ENCODE measurements around the gene RCOR2. TPM values are rescaled to one million over a fixed set of nuclear protein-coding genes. Genes with fewer than 3 reads are reported as not detected.

RCOR2 gene
- total and polyA plus RNA-seq, 4 donors, result 3.0 to 23.9 (median 16.3) TPM

GRCh38 chr11:63944987-63945386 lies 28.0 kb upstream of the RCOR2 start:
- H3K4me3 ChIP-seq (ENCODE audit: low read depth, low read length), result no peak overlapping the region
- 51% methylated on average over 8 of the region's 8 CpGs for WGBS (ENCODE audit: insufficient coverage)
- H3K27ac ChIP-seq (ENCODE audit: low read depth, low read length), result peak overlapping the region; percentile 33
- H3K4me1 ChIP-seq (ENCODE audit: control insufficient read depth, insufficient read depth, low read length), result peaks cover 33% of the 10 kb centered on the region
- DNase-seq (ENCODE audit: low read depth in 4 of 6, low spot score in 6 of 6), result peak in 1 of 6 donors; percentile 43
- H3K27me3 ChIP-seq (ENCODE audit: control insufficient read depth, insufficient read depth, low read length), result no peaks in the 10 kb centered on the region
- peaks cover 32% of the 10 kb centered on the region for H3K36me3 ChIP-seq (ENCODE audit: control insufficient read depth, insufficient read depth, low read length)
- no peaks in the 10 kb centered on the region for H3K9me3 ChIP-seq (ENCODE audit: control insufficient read depth, insufficient read depth, low read length)

DNA sequence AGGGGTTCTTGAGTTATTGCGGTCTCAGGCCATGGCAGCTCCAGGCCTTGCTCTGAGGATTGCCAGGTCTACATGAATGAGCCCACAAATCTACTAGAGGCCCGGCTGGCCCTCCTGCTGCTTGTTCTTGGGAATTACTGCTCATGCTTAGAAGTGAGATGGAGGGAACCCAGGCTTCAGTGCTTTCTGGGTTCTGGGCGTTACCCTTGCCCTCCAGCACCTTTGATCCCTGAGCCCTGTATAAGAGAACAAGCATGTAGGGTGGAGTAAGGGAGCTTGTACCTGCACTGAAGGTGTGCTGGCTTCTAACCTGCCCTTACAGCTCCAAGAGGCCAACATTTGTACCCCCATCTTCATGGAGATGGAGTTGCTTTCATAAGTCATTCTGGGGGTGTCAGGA lies 25.8 kb upstream of the RCOR2 start:
- H3K9me3 ChIP-seq (ENCODE audit: control insufficient read depth, insufficient read depth, low read length), result no peaks in the 10 kb centered on the region
- H3K27me3 ChIP-seq (ENCODE audit: control insufficient read depth, insufficient read depth, low read length), result no peaks in the 10 kb centered on the region
- 61% methylated on average over 2 of the region's 3 CpGs for WGBS (ENCODE audit: insufficient coverage)
- peaks cover 26% of the 10 kb centered on the region for H3K36me3 ChIP-seq (ENCODE audit: control insufficient read depth, insufficient read depth, low read length)
- peaks cover 48% of the 10 kb centered on the region for H3K4me1 ChIP-seq (ENCODE audit: control insufficient read depth, insufficient read depth, low read length)
- H3K4me3 ChIP-seq (ENCODE audit: low read depth, low read length), result no peak overlapping the region
- DNase-seq (ENCODE audit: low read depth in 4 of 6, low spot score in 6 of 6), result no peak
- no peak overlapping the region for H3K27ac ChIP-seq (ENCODE audit: low read depth, low read length)

DNA sequence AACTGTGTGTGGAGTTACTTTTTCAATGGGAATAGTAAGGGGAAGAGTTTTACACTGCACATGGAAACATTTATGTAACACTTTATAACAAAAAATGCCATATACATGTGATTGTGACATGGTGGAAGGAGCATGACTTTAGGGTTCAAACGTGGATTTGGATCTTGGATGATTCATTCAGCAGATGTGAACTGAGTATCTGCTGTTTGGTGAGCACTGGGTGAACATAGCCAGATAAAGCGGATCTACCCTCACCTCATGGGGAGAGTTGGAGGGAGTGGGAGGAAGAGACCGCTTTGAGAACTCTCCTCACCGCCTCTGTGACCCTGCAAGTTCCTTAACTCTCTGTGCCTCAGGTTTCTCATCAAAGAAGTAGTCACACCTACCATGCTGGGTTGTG lies 24.9 kb upstream of the RCOR2 start:
- H3K9me3 ChIP-seq (ENCODE audit: control insufficient read depth, insufficient read depth, low read length), result no peaks in the 10 kb centered on the region
- peaks cover 48% of the 10 kb centered on the region for H3K4me1 ChIP-seq (ENCODE audit: control insufficient read depth, insufficient read depth, low read length)
- H3K4me3 ChIP-seq (ENCODE audit: low read depth, low read length), result no peak overlapping the region
- H3K36me3 ChIP-seq (ENCODE audit: control insufficient read depth, insufficient read depth, low read length), result peaks cover 19% of the 10 kb centered on the region
- H3K27ac ChIP-seq (ENCODE audit: low read depth, low read length), result no peak overlapping the region
- no peaks in the 10 kb centered on the region for H3K27me3 ChIP-seq (ENCODE audit: control insufficient read depth, insufficient read depth, low read length)
- DNase-seq (ENCODE audit: low read depth in 4 of 6, low spot score in 6 of 6), result no peak
- WGBS (ENCODE audit: insufficient coverage), result no CpG with 5 or more reads among the region's 4 CpGs

GRCh38 chr11:63940786-63941185 lies 23.8 kb upstream of the RCOR2 start:
- H3K27ac ChIP-seq (ENCODE audit: low read depth, low read length), result no peak overlapping the region
- 70% methylated on average over 2 of the region's 6 CpGs for WGBS (ENCODE audit: insufficient coverage)
- H3K4me1 ChIP-seq (ENCODE audit: control insufficient read depth, insufficient read depth, low read length), result peaks cover 45% of the 10 kb centered on the region
- no peaks in the 10 kb centered on the region for H3K9me3 ChIP-seq (ENCODE audit: control insufficient read depth, insufficient read depth, low read length)
- H3K27me3 ChIP-seq (ENCODE audit: control insufficient read depth, insufficient read depth, low read length), result no peaks in the 10 kb centered on the region
- H3K4me3 ChIP-seq (ENCODE audit: low read depth, low read length), result no peak overlapping the region
- peaks cover 9% of the 10 kb centered on the region for H3K36me3 ChIP-seq (ENCODE audit: control insufficient read depth, insufficient read depth, low read length)
- DNase-seq (ENCODE audit: low read depth in 4 of 6, low spot score in 6 of 6), result no peak

DNA sequence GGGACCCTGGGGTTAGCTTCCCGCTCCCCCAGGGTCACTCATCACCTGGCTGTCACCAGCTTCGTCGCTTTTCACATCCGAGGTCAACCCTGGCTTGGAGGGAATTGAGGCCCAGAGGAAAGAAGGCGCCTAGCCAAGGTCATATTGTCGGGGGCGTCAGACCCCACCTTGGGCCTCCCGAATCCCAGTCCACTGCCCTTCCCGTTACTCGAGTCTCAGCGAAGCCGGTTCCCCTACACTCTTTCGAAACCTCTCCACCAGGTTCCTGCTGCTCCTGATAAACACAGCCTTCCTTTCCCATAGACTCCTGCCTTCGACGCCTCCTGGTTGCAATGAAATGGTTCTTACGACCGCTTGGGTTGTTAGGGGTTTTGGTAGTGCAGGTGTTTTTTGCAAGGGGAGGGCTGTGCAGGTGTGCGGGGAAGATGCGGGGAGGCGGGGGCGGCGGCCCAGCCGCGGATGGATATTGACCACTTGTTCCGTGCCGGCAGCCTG lies 22.5 kb upstream of the RCOR2 start:
- H3K4me3 ChIP-seq (ENCODE audit: low read depth, low read length), result peak overlapping the region; percentile 74
- peaks cover 31% of the 10 kb centered on the region for H3K4me1 ChIP-seq (ENCODE audit: control insufficient read depth, insufficient read depth, low read length)
- 0% methylated on average over 13 of the region's 26 CpGs for WGBS (ENCODE audit: insufficient coverage)
- H3K27me3 ChIP-seq (ENCODE audit: control insufficient read depth, insufficient read depth, low read length), result no peaks in the 10 kb centered on the region
- peaks cover 5% of the 10 kb centered on the region for H3K36me3 ChIP-seq (ENCODE audit: control insufficient read depth, insufficient read depth, low read length)
- no peaks in the 10 kb centered on the region for H3K9me3 ChIP-seq (ENCODE audit: control insufficient read depth, insufficient read depth, low read length)
- peak overlapping the region; percentile 78 for H3K27ac ChIP-seq (ENCODE audit: low read depth, low read length)
- peak in 2 of 6 donors; percentile 44 to 48 for DNase-seq (ENCODE audit: low read depth in 4 of 6, low spot score in 6 of 6)

- peak within 1 kb of the TSS; percentile 78 for H3K27ac ChIP-seq (ENCODE audit: low read depth, low read length)
Observed at GRCh38 chr11:63938479-63939396, 21.8 kb upstream of the RCOR2 start, which contains the start of gene NAA40. TSS of gene NAA40 (plus strand) at chr11:63939002. CDS start at chr11:63939097, 95 bp downstream.

DNA sequence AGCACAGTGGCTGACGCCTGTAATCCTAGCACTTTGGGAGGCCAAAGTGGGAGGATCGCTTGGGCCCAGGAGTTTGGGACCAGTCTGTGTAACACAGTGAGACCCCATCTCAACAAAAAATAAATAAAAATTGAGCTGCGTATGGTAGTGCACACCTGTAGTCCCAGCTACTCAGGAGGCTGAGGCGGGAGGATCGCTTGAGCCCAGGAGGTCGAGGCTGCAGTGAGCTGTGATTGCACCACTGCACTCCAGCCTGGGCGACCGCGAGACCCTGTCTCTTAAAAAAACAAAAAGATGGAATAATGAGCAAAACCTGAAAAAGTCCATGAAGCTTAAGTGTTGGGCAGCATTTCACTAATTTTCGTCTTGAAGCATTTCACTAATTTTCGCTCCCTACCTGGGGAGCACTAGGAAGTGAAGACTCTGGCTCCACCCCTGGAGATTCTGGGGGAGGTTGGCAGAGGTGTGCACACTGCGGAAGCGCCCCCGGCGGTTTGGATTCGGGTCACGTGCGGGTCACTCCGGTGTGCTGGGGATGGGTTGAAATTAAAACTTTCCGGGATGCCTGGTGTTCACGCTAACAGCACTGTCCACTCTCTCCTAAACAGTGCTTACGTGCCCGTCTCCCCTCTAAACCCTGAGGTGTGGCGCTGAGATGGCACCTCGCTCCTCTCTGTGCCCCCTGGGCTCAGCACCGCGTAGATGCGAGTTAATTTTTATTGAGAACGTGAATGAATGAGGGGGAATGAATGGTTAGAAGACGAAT lies 20.9 kb upstream of the RCOR2 start:
- Histone ChIP-seq H3K27me3 (ENCODE audit: control insufficient read depth, insufficient read depth, low read length) (no peaks in the 10 kb centered on the region), H3K9me3 (ENCODE audit: control insufficient read depth, insufficient read depth, low read length) (no peaks in the 10 kb centered on the region), H3K4me3 (ENCODE audit: low read depth, low read length) (peak overlapping the region; percentile 74), H3K4me1 (ENCODE audit: control insufficient read depth, insufficient read depth, low read length) (peaks cover 27% of the 10 kb centered on the region), H3K36me3 (ENCODE audit: control insufficient read depth, insufficient read depth, low read length) (peaks cover 5% of the 10 kb centered on the region), H3K27ac (ENCODE audit: low read depth, low read length) (peak overlapping the region; percentile 70)
- no peak for DNase-seq (ENCODE audit: low read depth in 4 of 6, low spot score in 6 of 6)
- 41% methylated on average over 20 of the region's 30 CpGs for WGBS (ENCODE audit: insufficient coverage)

More at GRCh38 chr11:63938479-63939396, 21.8 kb upstream of the RCOR2 start, which contains the start of gene NAA40:
- Histone ChIP-seq H3K4me3 (ENCODE audit: low read depth, low read length) (peak within 1 kb of the TSS; percentile 74), H3K36me3 (ENCODE audit: control insufficient read depth, insufficient read depth, low read length) (peaks cover 5% of the 10 kb centered on the region), H3K4me1 (ENCODE audit: control insufficient read depth, insufficient read depth, low read length) (peaks cover 27% of the 10 kb centered on the region), H3K9me3 (ENCODE audit: control insufficient read depth, insufficient read depth, low read length) (no peaks in the 10 kb centered on the region), H3K27me3 (ENCODE audit: control insufficient read depth, insufficient read depth, low read length) (no peaks in the 10 kb centered on the region)
- WGBS (ENCODE audit: insufficient coverage), result under 1% methylated on average over 63 of the region's 92 CpGs
- DNase-seq (ENCODE audit: low read depth in 4 of 6, low spot score in 6 of 6), result peak in 5 of 6 donors; percentile 85 to 98 (median 89)

DNA sequence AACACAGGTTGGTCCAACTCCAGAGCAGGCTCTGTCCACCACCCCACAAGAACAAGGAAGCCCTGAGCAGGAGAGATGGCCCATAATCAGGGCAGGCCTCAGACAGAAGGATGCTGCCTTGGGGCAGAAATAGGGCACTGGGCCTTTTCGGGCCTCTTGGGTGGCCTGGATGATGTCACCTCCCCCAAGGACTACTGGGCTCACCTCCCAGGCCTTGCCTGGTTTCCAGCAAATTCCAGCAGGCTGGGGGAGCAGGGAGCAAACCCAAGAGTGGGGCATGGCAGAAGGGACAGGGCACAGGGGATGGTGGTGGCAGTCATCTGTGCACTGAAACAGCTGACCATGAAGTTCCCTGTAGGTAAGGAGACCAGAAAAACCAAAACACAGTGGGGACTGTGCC lies 16.5 kb upstream of the RCOR2 start:
- H3K27ac ChIP-seq (ENCODE audit: low read depth, low read length), result no peak overlapping the region
- no peaks in the 10 kb centered on the region for H3K27me3 ChIP-seq (ENCODE audit: control insufficient read depth, insufficient read depth, low read length)
- 100% methylated on average over 1 of the region's 1 CpG for WGBS (ENCODE audit: insufficient coverage)
- H3K4me1 ChIP-seq (ENCODE audit: control insufficient read depth, insufficient read depth, low read length), result peaks cover 12% of the 10 kb centered on the region
- DNase-seq (ENCODE audit: low read depth in 4 of 6, low spot score in 6 of 6), result no peak
- no peaks in the 10 kb centered on the region for H3K36me3 ChIP-seq (ENCODE audit: control insufficient read depth, insufficient read depth, low read length)
- H3K4me3 ChIP-seq (ENCODE audit: low read depth, low read length), result no peak overlapping the region
- H3K9me3 ChIP-seq (ENCODE audit: control insufficient read depth, insufficient read depth, low read length), result no peaks in the 10 kb centered on the region

- no peak overlapping the region for H3K4me3 ChIP-seq (ENCODE audit: low read depth, low read length)
- H3K27me3 ChIP-seq (ENCODE audit: control insufficient read depth, insufficient read depth, low read length), result no peaks in the 10 kb centered on the region
- no peak for DNase-seq (ENCODE audit: low read depth in 4 of 6, low spot score in 6 of 6)
- peaks cover 6% of the 10 kb centered on the region for H3K4me1 ChIP-seq (ENCODE audit: control insufficient read depth, insufficient read depth, low read length)
- WGBS (ENCODE audit: insufficient coverage), result 64% methylated on average over 11 of the region's 12 CpGs
- H3K9me3 ChIP-seq (ENCODE audit: control insufficient read depth, insufficient read depth, low read length), result no peaks in the 10 kb centered on the region
- no peak overlapping the region for H3K27ac ChIP-seq (ENCODE audit: low read depth, low read length)
- no peaks in the 10 kb centered on the region for H3K36me3 ChIP-seq (ENCODE audit: control insufficient read depth, insufficient read depth, low read length)
Observed at GRCh38 chr11:63931876-63932275, 14.9 kb upstream of the RCOR2 start.

Measured in spinal cord (tissue), 10 donors.